SHP77 treated with DMSO at 0.1 percent for 48 hours (cell line): Measurements from ENCODE around the gene GNGT1.

ENCODE experiments used
- DNase-seq: peaks from one replicate; lab custom pipeline; 2025; lab: John Stamatoyannopoulos, UW

Gene GNGT1

GRCh38 chr7:93943816-93944540 lies 37.6 kb downstream of the GNGT1 start:
- DNase-seq = no peak

- no peak for DNase-seq
Observed at GRCh38 chr7:93944673-93945072, 38.3 kb downstream of the GNGT1 start.

- no peak for DNase-seq
Observed at GRCh38 chr7:93945083-93945482, 38.7 kb downstream of the GNGT1 start.

- no peak for DNase-seq
Observed at GRCh38 chr7:93945756-93946535, 39.6 kb downstream of the GNGT1 start.

DNA sequence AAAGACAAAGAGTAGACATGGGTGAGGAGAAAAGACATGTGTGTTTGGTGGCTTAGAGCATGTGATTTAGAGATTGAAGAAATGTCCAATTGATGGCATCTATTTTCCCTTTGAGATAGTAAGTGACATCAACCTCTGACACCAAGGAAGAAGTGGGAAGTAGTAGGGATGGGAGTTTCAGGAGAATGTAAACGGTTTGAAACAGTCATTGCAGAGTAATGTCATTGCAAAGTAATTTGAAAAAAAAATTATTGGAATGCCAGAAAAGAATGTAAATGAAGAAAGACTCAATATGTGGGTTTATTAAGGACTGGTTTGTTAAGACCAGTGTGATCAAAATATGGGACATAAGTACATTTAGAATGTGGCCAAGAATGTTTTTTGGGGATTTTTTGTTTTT lies 41.7 kb downstream of the GNGT1 start:
- DNase-seq = no peak

DNA sequence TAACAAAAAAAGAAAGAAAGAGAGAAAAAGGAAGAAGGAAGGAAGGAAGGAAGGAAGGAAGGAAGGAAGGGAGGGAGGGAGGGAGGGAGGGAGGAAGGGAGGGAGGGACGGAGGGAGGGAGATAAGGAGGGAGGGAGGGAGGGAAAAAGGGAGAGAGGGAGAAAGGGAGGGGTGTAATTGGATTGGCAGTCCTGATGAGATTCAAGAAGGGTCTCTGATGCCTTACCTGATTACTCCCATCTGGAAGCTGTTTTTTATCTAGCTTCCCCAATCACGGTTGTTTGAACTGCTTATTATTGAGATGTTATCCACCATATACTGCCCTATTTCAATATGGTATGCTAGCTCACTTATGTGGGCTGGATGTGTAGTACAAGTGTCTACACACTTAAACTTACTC lies 42.5 kb downstream of the GNGT1 start:
- DNase-seq = no peak

DNA sequence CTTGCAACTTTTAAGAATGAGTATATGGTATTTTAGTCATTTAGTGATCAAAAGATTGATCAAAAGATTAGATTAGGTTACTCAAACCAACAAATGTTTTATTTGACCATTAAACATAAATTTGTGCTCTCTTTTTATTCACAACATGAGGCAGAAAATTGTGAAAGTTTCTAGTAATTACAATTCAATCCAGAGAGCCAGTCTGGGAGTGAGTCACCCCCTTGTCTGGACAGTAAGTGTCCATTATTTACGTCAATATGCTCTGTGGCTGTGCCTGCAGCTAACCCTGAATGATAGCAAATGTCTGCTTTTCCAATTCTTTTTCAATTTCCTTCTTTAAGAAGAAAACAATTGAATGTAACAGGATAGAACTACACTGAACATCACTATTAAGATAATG lies 43.1 kb downstream of the GNGT1 start:
- no peak for DNase-seq

GRCh38 chr7:93955304-93955703 lies 48.9 kb downstream of the GNGT1 start:
- DNase-seq = no peak

DNA sequence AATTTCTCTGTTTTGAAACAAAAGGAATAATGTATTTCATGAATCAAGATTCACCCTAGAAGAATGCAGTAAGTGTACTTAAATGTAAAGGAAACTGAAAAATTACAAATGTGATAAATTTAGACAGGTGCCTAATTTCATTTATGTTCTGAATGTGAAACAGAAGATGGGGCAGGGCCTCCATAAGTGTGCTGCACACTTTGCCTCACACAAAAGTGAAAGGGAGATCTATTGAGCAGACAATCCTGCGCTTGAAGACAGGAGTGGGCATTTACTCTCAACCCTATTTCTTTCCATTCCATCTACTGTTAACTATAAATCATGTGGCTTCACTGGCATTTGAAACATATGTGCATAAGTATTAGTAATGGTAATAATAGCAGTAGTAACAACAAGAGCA lies 51.4 kb downstream of the GNGT1 start:
- no peak for DNase-seq

- no peak for DNase-seq
Observed at GRCh38 chr7:93958216-93958615, 51.8 kb downstream of the GNGT1 start.

DNA sequence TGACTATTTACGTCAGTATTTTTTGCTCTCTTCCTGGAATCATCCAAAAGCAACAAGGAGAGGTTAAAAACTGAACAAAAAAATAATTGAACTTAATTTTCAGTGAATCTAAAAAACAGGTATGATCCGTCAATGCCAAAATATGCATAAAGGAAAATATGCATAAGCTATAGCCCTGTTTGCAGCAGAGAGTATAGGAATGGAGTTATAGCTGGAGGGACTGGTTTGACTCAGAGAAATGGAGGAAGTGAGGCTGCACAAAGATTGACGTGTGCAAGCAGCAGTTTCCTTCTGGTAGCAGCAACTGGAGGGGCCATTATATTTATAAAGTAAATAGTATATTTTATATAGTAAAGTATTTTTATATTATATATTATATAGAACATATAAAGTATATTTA lies 52.3 kb downstream of the GNGT1 start:
- DNase-seq = no peak
